Natural killer cell (primary cell): ENCODE results near the gene EP400. TPM values are rescaled to one million over a fixed set of nuclear protein-coding genes. Genes with fewer than 3 reads are reported as not detected.

Experiments
- ATAC-seq, 3 donors: fragments of 150-1000 bp in 2 of 3; fragments of 200-7000 bp in 1 of 3; cut with Tn5 transposase; 1 replicate in 1 of 3; 2 replicates in 2 of 3; pipeline ENCODE4 v1.10.0; 2021; ENCODE audit warnings: mild to moderate bottlenecking in 2 of 3, moderate library complexity in 2 of 3
- DNase-seq, 2 donors: peaks; one replicate each; pipeline versions ENCODE4 v3.0.0 to v3.0.0-alpha.2; 2013 to 2021; ENCODE audit warnings: mixed read lengths in 1 of 2
- H3K27ac ChIP-seq: one replicate; pipeline ENCODE4 v1.5.1; 2013; ENCODE audit warnings: mild to moderate bottlenecking, low read length
- H3K27me3 ChIP-seq: one replicate; pipeline ENCODE4 v1.6.1; 2013; ENCODE audit warnings: low read length; ENCODE audit not compliant: control insufficient read depth, insufficient read depth
- H3K36me3 ChIP-seq: one replicate; pipeline ENCODE4 v1.6.1; 2013; ENCODE audit warnings: low read length; ENCODE audit not compliant: control insufficient read depth, insufficient read depth
- H3K4me1 ChIP-seq: one replicate; pipeline ENCODE4 v1.6.1; 2013; ENCODE audit warnings: low read length; ENCODE audit not compliant: control insufficient read depth, insufficient read depth
- H3K4me3 ChIP-seq: one replicate; pipeline ENCODE4 v1.5.1; 2013; ENCODE audit warnings: low read length
- H3K9me3 ChIP-seq: one replicate; pipeline ENCODE4 v1.6.1; 2013; ENCODE audit warnings: low read length; ENCODE audit not compliant: control insufficient read depth, insufficient read depth
- H3K27ac Mint-ChIP-seq, 2 donors: one replicate each; pipeline ENCODE4 v1.8.0; 2022; ENCODE audit warnings: mild to moderate bottlenecking in 2 of 2, mixed read lengths in 2 of 2, moderate library complexity in 1 of 2
- H3K27me3 Mint-ChIP-seq, 2 donors: one replicate each; pipeline ENCODE4 v1.8.0; 2022; ENCODE audit warnings: low read depth in 2 of 2, mixed read lengths in 2 of 2
- H3K36me3 Mint-ChIP-seq: one replicate; pipeline ENCODE4 v1.8.0; 2022; ENCODE audit warnings: mixed read lengths
- H3K4me1 Mint-ChIP-seq, 2 donors: one replicate each; pipeline ENCODE4 v1.8.0; 2022; ENCODE audit warnings: mixed read lengths in 2 of 2
- H3K4me3 Mint-ChIP-seq: one replicate; pipeline ENCODE4 v1.8.0; 2022; ENCODE audit warnings: mild to moderate bottlenecking, moderate library complexity, mixed read lengths
- H3K9me3 Mint-ChIP-seq, 2 donors: one replicate each; pipeline ENCODE4 v1.8.0; 2022; ENCODE audit warnings: mixed read lengths in 2 of 2
- WGBS: methylation state at CpG from one replicate; pipeline ENCODE4 v1.1.7; 2013; ENCODE audit warnings: missing lambda C conversion rate; ENCODE audit not compliant: insufficient coverage; 5-methylcytosine and 5-hydroxymethylcytosine counted together
- intact Hi-C: fragments of 100-400 bp; cut with micrococcal nuclease; formaldehyde crosslinking; loops from one replicate; pipeline ENCODE4 v1.14.2; 2022
- total RNA-seq, 4 donors: library from RNA; stranded (reverse); fragments of 120-200 nt in 1 of 4; gene quantifications; one replicate each; pipeline versions ENCODE4 v1.2.3 to v1.2.4, GENCODE V29; 2013 to 2022
- TF ChIP-seq, protein P1 (sequence below): fragments of 200-600 bp; IDR thresholded peaks from one replicate; pipeline ENCODE4 v1.8.0; 2022; ENCODE audit warnings: antibody characterized with exemption

EP400 gene
- total RNA-seq, 3 donors from 2014 or later (not counting 1 experiment from before 2014, with no cell fraction given), result 62.8 to 81.1 (median 80.1) TPM

DNA sequence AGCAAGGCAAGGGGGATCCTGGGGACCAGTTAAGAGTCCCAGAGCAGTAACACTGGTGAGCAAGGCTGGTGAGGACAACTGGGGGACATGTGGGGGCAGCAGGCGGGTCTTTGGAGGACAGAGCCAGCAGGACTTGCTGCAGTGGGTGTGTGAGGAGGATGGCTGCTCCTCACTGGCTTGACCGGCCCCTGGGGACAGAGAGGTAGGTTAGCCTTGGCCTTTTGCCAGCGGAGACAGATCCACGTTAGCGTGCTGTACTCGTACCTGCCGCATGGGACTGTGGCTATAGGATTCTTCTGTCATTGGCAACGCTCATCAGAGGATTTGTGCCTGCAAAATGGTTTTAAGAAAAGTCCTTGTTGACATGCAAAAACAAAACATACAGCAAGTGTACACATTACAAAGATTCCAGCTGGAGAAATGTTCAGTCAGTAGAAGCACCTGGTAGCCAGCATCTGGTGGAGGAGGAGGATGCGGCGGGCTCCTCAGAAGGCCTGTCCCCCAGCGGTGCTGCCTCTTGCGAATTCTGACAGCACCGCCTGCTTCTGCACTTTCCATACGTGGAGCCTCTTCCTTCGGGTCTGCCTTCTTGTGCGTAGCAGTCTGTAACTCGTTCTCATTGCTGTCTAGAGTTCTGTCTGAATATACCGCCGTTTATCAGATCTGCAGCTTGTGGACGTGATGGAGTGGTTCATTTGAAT is 91.3 kb downstream of the EP400 start:
- H3K27me3 Mint-ChIP-seq, result no peaks in the 10 kb centered on the region
- TF ChIP-seq, protein P1, sequence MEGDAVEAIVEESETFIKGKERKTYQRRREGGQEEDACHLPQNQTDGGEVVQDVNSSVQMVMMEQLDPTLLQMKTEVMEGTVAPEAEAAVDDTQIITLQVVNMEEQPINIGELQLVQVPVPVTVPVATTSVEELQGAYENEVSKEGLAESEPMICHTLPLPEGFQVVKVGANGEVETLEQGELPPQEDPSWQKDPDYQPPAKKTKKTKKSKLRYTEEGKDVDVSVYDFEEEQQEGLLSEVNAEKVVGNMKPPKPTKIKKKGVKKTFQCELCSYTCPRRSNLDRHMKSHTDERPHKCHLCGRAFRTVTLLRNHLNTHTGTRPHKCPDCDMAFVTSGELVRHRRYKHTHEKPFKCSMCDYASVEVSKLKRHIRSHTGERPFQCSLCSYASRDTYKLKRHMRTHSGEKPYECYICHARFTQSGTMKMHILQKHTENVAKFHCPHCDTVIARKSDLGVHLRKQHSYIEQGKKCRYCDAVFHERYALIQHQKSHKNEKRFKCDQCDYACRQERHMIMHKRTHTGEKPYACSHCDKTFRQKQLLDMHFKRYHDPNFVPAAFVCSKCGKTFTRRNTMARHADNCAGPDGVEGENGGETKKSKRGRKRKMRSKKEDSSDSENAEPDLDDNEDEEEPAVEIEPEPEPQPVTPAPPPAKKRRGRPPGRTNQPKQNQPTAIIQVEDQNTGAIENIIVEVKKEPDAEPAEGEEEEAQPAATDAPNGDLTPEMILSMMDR, result no peak
- peaks cover 8 to 12% of the 10 kb centered on the region in 2 donors for H3K4me1 Mint-ChIP-seq
- H3K36me3 ChIP-seq, result peaks cover 69% of the 10 kb centered on the region
- H3K9me3 ChIP-seq, result no peaks in the 10 kb centered on the region
- H3K36me3 Mint-ChIP-seq, result peaks cover 6% of the 10 kb centered on the region
- intact Hi-C loops, result no loop called here
- no peak overlapping the region for H3K27ac Mint-ChIP-seq
- no peaks in the 10 kb centered on the region for H3K27me3 ChIP-seq
- ATAC-seq (no peak), DNase-seq (no peak)
- H3K4me1 ChIP-seq, result no peaks in the 10 kb centered on the region
- H3K4me3 ChIP-seq, result no peak overlapping the region
- no peak overlapping the region for H3K4me3 Mint-ChIP-seq
- no peaks in the 10 kb centered on the region for H3K9me3 Mint-ChIP-seq
- 93% methylated on average over 20 of the region's 20 CpGs for WGBS
- no peak overlapping the region for H3K27ac ChIP-seq

- TF ChIP-seq, protein P1, result no peak
- Histone ChIP-seq H3K27ac (no peak overlapping the region), H3K4me3 (no peak overlapping the region), H3K9me3 (no peaks in the 10 kb centered on the region), H3K4me1 (no peaks in the 10 kb centered on the region), H3K27me3 (no peaks in the 10 kb centered on the region), H3K36me3 (peaks cover 65% of the 10 kb centered on the region)
- Mint-ChIP-seq H3K27ac (peak overlapping the region in 1 of 2 donors; percentile 21), H3K4me3 (no peak overlapping the region), H3K27me3 (no peaks in the 10 kb centered on the region), H3K9me3 (no peaks in the 10 kb centered on the region), H3K36me3 (peaks cover 22% of the 10 kb centered on the region), H3K4me1 (peaks cover 8 to 12% of the 10 kb centered on the region in 2 donors)
- no peak for DNase-seq
- no peak for ATAC-seq
- intact Hi-C loops, result no loop called here
- WGBS, result 100% methylated on average over 2 of the region's 3 CpGs
These were observed 93.5 kb downstream of the EP400 start for GRCh38 chr12:132043216-132043615.

DNA sequence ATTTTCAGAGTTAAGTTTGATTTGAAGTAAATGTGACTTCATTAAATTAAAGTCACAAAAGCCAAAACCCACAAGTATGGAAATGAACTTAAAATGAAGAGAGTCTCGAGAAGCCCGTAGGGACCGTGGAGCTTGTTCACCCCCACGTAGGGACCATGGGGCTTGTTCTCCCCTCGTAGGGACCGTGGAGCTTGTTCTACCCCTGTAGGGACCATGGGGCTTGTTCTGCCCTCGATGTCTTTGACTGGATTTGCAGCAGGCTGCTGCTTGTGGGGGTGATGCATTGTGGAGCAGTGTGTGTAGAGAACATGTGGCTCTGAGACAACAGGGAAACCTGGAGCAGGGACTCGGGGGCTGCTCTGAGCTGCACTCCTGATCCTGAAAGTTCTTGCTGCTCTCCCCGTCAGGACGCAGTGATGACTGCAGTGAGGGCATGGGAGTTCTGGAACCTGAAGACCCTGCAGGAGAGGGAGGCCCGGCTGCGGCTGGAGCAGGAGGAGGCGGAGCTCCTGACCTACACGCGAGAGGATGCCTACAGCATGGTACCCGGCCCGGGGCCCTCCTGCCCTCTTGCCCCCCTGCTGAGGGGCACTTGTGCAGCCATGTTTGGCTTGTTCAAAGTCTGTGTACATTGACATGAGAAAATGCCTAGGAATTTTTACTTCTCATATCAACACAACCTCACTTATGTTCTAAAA is 94.2 kb downstream of the EP400 start:
- Histone ChIP-seq H3K4me1 (no peaks in the 10 kb centered on the region), H3K27me3 (no peaks in the 10 kb centered on the region), H3K4me3 (no peak overlapping the region), H3K36me3 (peaks cover 61% of the 10 kb centered on the region), H3K9me3 (no peaks in the 10 kb centered on the region), H3K27ac (no peak overlapping the region)
- no peak for DNase-seq
- Mint-ChIP-seq H3K36me3 (peaks cover 19% of the 10 kb centered on the region), H3K27ac (no peak overlapping the region), H3K9me3 (no peaks in the 10 kb centered on the region), H3K27me3 (no peaks in the 10 kb centered on the region), H3K4me1 (peaks cover 8 to 12% of the 10 kb centered on the region in 2 donors), H3K4me3 (no peak overlapping the region)
- no peak for ATAC-seq
- WGBS, result 97% methylated on average over 17 of the region's 17 CpGs
- intact Hi-C loops, result no loop called here
- TF ChIP-seq, protein P1, result no peak
